Renal pelvis (tissue), 4 donors: ENCODE data around the gene SLC7A4. TPM values are rescaled to one million over a fixed set of nuclear protein-coding genes. Genes with fewer than 3 reads are reported as not detected.
A peak's percentile ranks its signal among the peaks of the same experiment; 100 is the strongest.

Source experiments
- DNase-seq: peaks from one replicate; pipeline ENCODE4 v3.0.0-alpha.2; 2013
- polyA plus RNA-seq, 3 donors: library from polyadenylated mRNA; unstranded; fragments of 120-200 nt; gene quantifications; one replicate each; pipeline ENCODE4 v1.2.1, GENCODE V29; 2013; ENCODE audit not compliant: insufficient read length in 3 of 3

The SLC7A4 gene
- polyA plus RNA-seq, 3 donors: 1.5 to 1.8 (median 1.8) TPM

- no peak for DNase-seq
These were observed 46.0 kb downstream of the SLC7A4 start for GRCh38 chr22:20986365-20986764.

- no peak for DNase-seq
These were observed 46.6 kb downstream of the SLC7A4 start for GRCh38 chr22:20985720-20986119.

GRCh38 chr22:20983081-20983771 lies 49.1 kb downstream of the SLC7A4 start:
- no peak for DNase-seq

- DNase-seq: no peak
These were observed 49.8 kb downstream of the SLC7A4 start for GRCh38 chr22:20982563-20982882.

- DNase-seq: peak; percentile 81
These were observed 50.4 kb downstream of the SLC7A4 start, which contains the start of gene LZTR1 for GRCh38 chr22:20981787-20982562. TSS of gene LZTR1 (plus strand) at chr22:20982297. CDS start at chr22:20982372, 75 bp downstream.

GRCh38 chr22:20980938-20981722 lies 51.2 kb downstream of the SLC7A4 start:
- DNase-seq: no peak

GRCh38 chr22:20980523-20980922 lies 51.8 kb downstream of the SLC7A4 start:
- no peak for DNase-seq

- no peak for DNase-seq
These were observed 52.4 kb downstream of the SLC7A4 start for GRCh38 chr22:20979940-20980453.

- peak; percentile 76 for DNase-seq
These were observed 53.0 kb downstream of the SLC7A4 start for GRCh38 chr22:20979243-20979809.

Other genes starting within 250 kb of the SLC7A4 start
- gene PI4KA, start 173.8 kb downstream of the SLC7A4 start, polyA plus RNA-seq: 10 to 100 TPM; 74.5 to 84.6 (median 76.0) TPM
- gene SNAP29, start 173.6 kb downstream of the SLC7A4 start, polyA plus RNA-seq: 10 to 100 TPM; 28.1 to 35.5 (median 29.0) TPM
- gene CRKL, start 115.2 kb downstream of the SLC7A4 start, polyA plus RNA-seq: 10 to 100 TPM; 58.7 to 61.0 (median 60.7) TPM
- gene AIFM3, start 65.3 kb downstream of the SLC7A4 start, polyA plus RNA-seq: 1 to 10 TPM; 1.1 to 1.6 (median 1.5) TPM
- 10 to 100 TPM; 49.3 to 60.5 (median 49.8) TPM for gene LZTR1, start 50.3 kb downstream of the SLC7A4 start, polyA plus RNA-seq
- 10 to 100 TPM; 18.2 to 23.8 (median 22.4) TPM for gene THAP7, start 30.4 kb downstream of the SLC7A4 start, polyA plus RNA-seq
- gene P2RX6, start 17.4 kb downstream of the SLC7A4 start, polyA plus RNA-seq: 1 to 10 TPM; 1.3 to 2.4 (median 1.5) TPM
- under 1 TPM; 0.11 to 0.22 (median 0.22) TPM for gene LRRC74B, start 13.4 kb upstream of the SLC7A4 start, polyA plus RNA-seq